ENCODE data around the gene PPM1L. TPM values are rescaled to one million over a fixed set of nuclear protein-coding genes. Genes with fewer than 3 reads are reported as not detected.

Gene PPM1L
- total RNA-seq, 1 experiment from 2014 or later = 7.3 TPM

- Mint-ChIP-seq H3K27ac (no peak overlapping the region), H3K9me3 (peaks cover 2 to 7% of the 10 kb centered on the region in 2 experiments; a peak in 3 of 5 replicates), H3K27me3 (ENCODE audit: low read depth) (no peaks in the 10 kb centered on the region), H3K4me1 (no peaks in the 10 kb centered on the region), H3K4me3 (no peak overlapping the region), H3K36me3 (ENCODE audit: insufficient read depth in 1 of 3, low read depth in 3 of 3) (no peaks in the 10 kb centered on the region)
- no peak overlapping the region for H2BK5ac ChIP-seq (ENCODE audit: insufficient read length, low read length)
- H2BK15ac ChIP-seq (ENCODE audit: low read depth, low read length) = no peak overlapping the region
- no peak overlapping the region for H3K27ac ChIP-seq (ENCODE audit: insufficient read length, low read depth, low read length)
- H3K9ac ChIP-seq (ENCODE audit: extremely low read depth, insufficient read length, low read length) = no peak overlapping the region
- H2BK120ac ChIP-seq (ENCODE audit: low read depth, low read length, poor library complexity, severe bottlenecking) = no peak overlapping the region
- H2BK20ac ChIP-seq (ENCODE audit: low read depth, low read length, poor library complexity, severe bottlenecking) = no peak overlapping the region
- no peaks in the 10 kb centered on the region for H3K9me3 ChIP-seq (ENCODE audit: control insufficient read depth, low read depth, low read length)
- H3K23ac ChIP-seq (ENCODE audit: insufficient read length, low read depth, low read length) = no peak overlapping the region
- H3K56ac ChIP-seq (ENCODE audit: insufficient read length, low read depth, low read length) = no peak overlapping the region
- H3K23me2 ChIP-seq (ENCODE audit: insufficient read length, low read depth, low read length, poor library complexity, severe bottlenecking) = no peaks in the 10 kb centered on the region
- H2AK5ac ChIP-seq (ENCODE audit: insufficient read length, low read length) = no peak overlapping the region
- no peak overlapping the region for H4K5ac ChIP-seq (ENCODE audit: insufficient read length, low read depth, low read length)
- no peak overlapping the region for H3T11ph ChIP-seq (ENCODE audit: low read length)
- H3K18ac ChIP-seq (ENCODE audit: insufficient read length, low read depth, low read length) = no peak overlapping the region
- no peak overlapping the region for H3K4ac ChIP-seq (ENCODE audit: low read depth, low read length)
- no peak overlapping the region for H3K14ac ChIP-seq (ENCODE audit: insufficient read depth, low read length)
- no peaks in the 10 kb centered on the region for H3K79me2 ChIP-seq (ENCODE audit: insufficient read depth, low read length)
- H3K79me1 ChIP-seq (ENCODE audit: insufficient read depth, low read depth, low read length, poor library complexity, severe bottlenecking) = no peaks in the 10 kb centered on the region
- H3K4me2 ChIP-seq (ENCODE audit: insufficient read depth, insufficient read length, low read length) = no peak overlapping the region
- no peaks in the 10 kb centered on the region for H4K20me1 ChIP-seq (ENCODE audit: control insufficient read depth, insufficient read depth, insufficient read length)
- H4K8ac ChIP-seq (replicated peaks; ENCODE audit: insufficient read length, low read depth, low read length) = no peak overlapping the region
- H3K27me3 ChIP-seq (ENCODE audit: insufficient read depth, low read length) = no peaks in the 10 kb centered on the region
- no peak overlapping the region for H2BK12ac ChIP-seq (ENCODE audit: insufficient read length, low read depth, low read length)
- H3K4me1 ChIP-seq (ENCODE audit: insufficient read depth, low read length) = no peaks in the 10 kb centered on the region
- WGBS (ENCODE audit: extremely low coverage, insufficient read length, low lambda C conversion rate) = no CpG with 5 or more reads among the region's 2 CpGs
- H2AFZ ChIP-seq (ENCODE audit: low read length) = no peak overlapping the region
- no peak overlapping the region for H4K91ac ChIP-seq (ENCODE audit: insufficient read length, low read depth, low read length)
- TF ChIP-seq, protein P1, sequence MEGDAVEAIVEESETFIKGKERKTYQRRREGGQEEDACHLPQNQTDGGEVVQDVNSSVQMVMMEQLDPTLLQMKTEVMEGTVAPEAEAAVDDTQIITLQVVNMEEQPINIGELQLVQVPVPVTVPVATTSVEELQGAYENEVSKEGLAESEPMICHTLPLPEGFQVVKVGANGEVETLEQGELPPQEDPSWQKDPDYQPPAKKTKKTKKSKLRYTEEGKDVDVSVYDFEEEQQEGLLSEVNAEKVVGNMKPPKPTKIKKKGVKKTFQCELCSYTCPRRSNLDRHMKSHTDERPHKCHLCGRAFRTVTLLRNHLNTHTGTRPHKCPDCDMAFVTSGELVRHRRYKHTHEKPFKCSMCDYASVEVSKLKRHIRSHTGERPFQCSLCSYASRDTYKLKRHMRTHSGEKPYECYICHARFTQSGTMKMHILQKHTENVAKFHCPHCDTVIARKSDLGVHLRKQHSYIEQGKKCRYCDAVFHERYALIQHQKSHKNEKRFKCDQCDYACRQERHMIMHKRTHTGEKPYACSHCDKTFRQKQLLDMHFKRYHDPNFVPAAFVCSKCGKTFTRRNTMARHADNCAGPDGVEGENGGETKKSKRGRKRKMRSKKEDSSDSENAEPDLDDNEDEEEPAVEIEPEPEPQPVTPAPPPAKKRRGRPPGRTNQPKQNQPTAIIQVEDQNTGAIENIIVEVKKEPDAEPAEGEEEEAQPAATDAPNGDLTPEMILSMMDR (conservative IDR thresholded peaks at IDR 0.05) = no peak
- no peak for DNase-seq
Observed at GRCh38 chr3:160722331-160722730, 33.7 kb upstream of the PPM1L start.
